ENCODE results near the gene DPP10. TPM values are rescaled to one million over a fixed set of nuclear protein-coding genes. Genes with fewer than 3 reads are reported as not detected.

The DPP10 gene
- total and polyA plus RNA-seq, 10 of the 15 experiments (the other 5 are each of a cell fraction or from before 2014, with no cell fraction given), result not detected

DNA sequence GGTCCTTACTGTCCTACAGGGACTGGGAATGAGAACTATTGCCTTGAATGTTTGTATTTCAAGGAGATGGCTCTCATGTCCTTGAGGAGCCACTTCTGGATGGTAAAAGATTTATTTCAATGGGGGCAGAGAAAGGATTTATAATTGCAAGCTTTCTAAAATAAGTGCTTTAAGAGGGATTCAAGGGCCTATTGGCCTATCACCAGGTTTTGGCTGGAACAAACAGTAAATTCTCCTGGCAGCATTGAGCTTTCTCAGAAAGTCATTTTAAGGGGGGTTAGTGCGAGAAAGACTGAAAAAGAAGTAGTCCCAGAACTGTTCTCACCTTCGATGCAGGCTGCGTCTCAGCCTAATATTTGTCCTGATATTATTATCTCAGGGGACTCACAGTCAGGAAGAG, 29.8 kb downstream of the DPP10 start:
- no peak for ATAC-seq

More for the DNA sequence above, 29.8 kb downstream of the DPP10 start:
- no peak overlapping the region for H2AFZ ChIP-seq (ENCODE audit: control insufficient read depth, low read depth, low read length)
- no peak for DNase-seq (ENCODE audit: low read depth, low spot score)
- H3K9me3 ChIP-seq (replicated peaks; ENCODE audit: control insufficient read depth, insufficient read depth, low read length), result no peaks in the 10 kb centered on the region
- no peaks in the 10 kb centered on the region for H3K4me1 ChIP-seq (ENCODE audit: control insufficient read depth, insufficient read depth, low read length)
- no peak overlapping the region for H3K4me3 ChIP-seq
- no peak overlapping the region for H3K4me2 ChIP-seq (ENCODE audit: control insufficient read depth, insufficient read depth)
- TF ChIP-seq FOXK2 (IDR thresholded peaks at IDR 0.05), result no peak
- TF ChIP-seq, protein P1, sequence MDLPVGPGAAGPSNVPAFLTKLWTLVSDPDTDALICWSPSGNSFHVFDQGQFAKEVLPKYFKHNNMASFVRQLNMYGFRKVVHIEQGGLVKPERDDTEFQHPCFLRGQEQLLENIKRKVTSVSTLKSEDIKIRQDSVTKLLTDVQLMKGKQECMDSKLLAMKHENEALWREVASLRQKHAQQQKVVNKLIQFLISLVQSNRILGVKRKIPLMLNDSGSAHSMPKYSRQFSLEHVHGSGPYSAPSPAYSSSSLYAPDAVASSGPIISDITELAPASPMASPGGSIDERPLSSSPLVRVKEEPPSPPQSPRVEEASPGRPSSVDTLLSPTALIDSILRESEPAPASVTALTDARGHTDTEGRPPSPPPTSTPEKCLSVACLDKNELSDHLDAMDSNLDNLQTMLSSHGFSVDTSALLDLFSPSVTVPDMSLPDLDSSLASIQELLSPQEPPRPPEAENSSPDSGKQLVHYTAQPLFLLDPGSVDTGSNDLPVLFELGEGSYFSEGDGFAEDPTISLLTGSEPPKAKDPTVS (IDR thresholded peaks at IDR 0.05; ENCODE audit: low read depth, low read length), result no peak
- TF ChIP-seq EGR1 (IDR thresholded peaks at IDR 0.05; ENCODE audit: borderline replicate concordance in 1 of 2, low read depth in 2 of 2, low read length in 2 of 2), result no peak
- TF ChIP-seq, protein P2, sequence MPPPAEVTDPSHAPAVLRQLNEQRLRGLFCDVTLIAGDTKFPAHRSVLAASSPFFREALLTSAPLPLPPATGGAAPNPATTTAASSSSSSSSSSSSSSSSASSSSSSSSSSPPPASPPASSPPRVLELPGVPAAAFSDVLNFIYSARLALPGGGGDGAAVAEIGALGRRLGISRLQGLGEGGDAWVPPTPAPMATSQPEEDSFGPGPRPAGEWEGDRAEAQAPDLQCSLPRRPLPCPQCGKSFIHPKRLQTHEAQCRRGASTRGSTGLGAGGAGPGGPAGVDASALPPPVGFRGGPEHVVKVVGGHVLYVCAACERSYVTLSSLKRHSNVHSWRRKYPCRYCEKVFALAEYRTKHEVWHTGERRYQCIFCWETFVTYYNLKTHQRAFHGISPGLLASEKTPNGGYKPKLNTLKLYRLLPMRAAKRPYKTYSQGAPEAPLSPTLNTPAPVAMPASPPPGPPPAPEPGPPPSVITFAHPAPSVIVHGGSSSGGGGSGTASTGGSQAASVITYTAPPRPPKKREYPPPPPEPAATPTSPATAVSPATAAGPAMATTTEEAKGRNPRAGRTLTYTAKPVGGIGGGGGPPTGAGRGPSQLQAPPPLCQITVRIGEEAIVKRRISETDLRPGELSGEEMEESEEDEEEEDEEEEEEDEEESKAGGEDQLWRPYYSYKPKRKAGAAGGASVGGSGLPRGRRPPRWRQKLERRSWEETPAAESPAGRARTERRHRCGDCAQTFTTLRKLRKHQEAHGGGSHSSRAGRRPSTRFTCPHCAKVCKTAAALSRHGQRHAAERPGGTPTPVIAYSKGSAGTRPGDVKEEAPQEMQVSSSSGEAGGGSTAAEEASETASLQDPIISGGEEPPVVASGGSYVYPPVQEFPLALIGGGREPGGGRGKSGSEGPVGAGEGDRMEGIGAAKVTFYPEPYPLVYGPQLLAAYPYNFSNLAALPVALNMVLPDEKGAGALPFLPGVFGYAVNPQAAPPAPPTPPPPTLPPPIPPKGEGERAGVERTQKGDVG (CRISPR knock-in tag; IDR thresholded peaks at IDR 0.05), result no peak
- TF ChIP-seq CREB1 (IDR thresholded peaks at IDR 0.05; ENCODE audit: low read depth), result no peak
- no peak for TF ChIP-seq RFX5 (IDR thresholded peaks at IDR 0.05; ENCODE audit: low read depth, low read length)
- no peak for FAIRE-seq
- ChIA-PET POLR2A (no interaction called here), SMC1A (ENCODE audit: uncharacterized antibody, unreplicated experiment) (no interaction called here), RAD21 (ENCODE audit: unreplicated experiment) (no interaction called here), CTCF (no interaction called here)
- H3K36me3 ChIP-seq (ENCODE audit: control insufficient read depth in 2 of 2, insufficient read depth in 2 of 2, low read length in 1 of 2), result no peaks in the 10 kb centered on the region
- WGBS (ENCODE audit: insufficient coverage, insufficient replicate concordance, low lambda C conversion rate, missing lambda C conversion rate), result 35% methylated on average over 3 of the region's 3 CpGs
- no peak overlapping the region for H3K9ac ChIP-seq (ENCODE audit: control insufficient read depth, insufficient read depth, low read length)
- no peaks in the 10 kb centered on the region for H3K27me3 ChIP-seq (replicated peaks in 1 of 2; ENCODE audit: control insufficient read depth in 2 of 2, insufficient read depth in 2 of 2, low read length in 1 of 2)
- H3K27ac ChIP-seq (ENCODE audit: control insufficient read depth, insufficient read depth), result no peak overlapping the region
- H3K79me2 ChIP-seq (ENCODE audit: control insufficient read depth, insufficient read depth, low read length), result no peaks in the 10 kb centered on the region
- in situ Hi-C loops (cut with MboI), result no loop called here
- intact Hi-C loops (cut with micrococcal nuclease; ENCODE audit: unreplicated experiment), result no loop called here
- no peaks in the 10 kb centered on the region for H4K20me1 ChIP-seq (ENCODE audit: control insufficient read depth, insufficient read depth)
- BruUV-seq (replicated peaks), result no TSS peak

All from GM12878 (cell line).